Fibroblast of skin of right biceps (primary cell): ENCODE measurements around the gene JADE2.
A peak's percentile ranks its signal among the peaks of the same experiment; 100 is the strongest.
"Not testable (repeated sequence)": the region's sequence is repeated elsewhere in the genome, so short reads cannot be mapped to it uniquely, and the experiment has no call there.

ENCODE experiments used
- DNase-seq: peaks from one replicate; pipeline ENCODE4 v3.0.0-alpha.2; 2013

The JADE2 gene

GRCh38 chr5:134524826-134525682, at the start of gene JADE2:
Gene JADE2, plus strand, starts transcription at chr5:134525670. Its CDS starts 10,188 bp downstream, at chr5:134535858.
- DNase-seq: peak; percentile 76

DNA sequence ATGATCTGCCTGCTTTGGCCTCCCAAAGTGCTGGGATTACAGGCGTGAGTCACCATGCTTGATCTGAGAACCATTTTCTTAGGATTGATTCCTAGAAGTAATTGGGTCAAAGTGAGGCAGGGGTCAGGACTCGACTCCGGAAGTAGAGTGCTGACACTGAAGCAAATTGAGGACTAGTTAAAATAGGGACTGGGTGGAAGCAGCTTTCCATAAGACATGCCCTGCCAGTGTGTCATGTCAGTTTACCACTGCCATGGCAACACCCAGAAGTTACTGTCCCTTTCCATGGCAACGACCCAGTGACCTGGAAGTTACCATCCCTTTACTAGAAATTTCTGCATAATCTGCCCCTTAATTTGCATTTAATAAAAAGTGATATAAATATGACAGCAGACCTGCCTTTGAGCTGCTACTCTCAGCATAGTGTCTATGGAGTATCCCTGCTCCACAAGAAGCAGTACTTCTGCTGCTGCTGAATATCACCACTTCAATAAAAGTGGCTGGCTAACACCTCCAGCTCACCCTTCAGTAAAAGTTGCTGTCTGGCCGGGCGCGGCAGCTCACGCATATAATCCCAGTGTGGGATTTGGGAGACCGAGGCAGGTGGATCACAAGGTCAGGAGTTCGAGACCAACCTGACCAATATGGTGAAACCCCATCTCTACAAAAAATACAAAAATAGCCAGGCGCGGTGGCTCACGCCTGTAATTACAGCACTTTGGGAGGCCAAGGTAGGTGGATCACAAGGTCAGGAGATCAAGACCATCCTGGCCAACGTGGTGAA, 47.8 kb upstream of the JADE2 start:
- no peak for DNase-seq

- no peak for DNase-seq
Measured at GRCh38 chr5:134479839-134480238, 45.6 kb upstream of the JADE2 start.

GRCh38 chr5:134489227-134489944, 36.1 kb upstream of the JADE2 start:
- DNase-seq: no peak

DNA sequence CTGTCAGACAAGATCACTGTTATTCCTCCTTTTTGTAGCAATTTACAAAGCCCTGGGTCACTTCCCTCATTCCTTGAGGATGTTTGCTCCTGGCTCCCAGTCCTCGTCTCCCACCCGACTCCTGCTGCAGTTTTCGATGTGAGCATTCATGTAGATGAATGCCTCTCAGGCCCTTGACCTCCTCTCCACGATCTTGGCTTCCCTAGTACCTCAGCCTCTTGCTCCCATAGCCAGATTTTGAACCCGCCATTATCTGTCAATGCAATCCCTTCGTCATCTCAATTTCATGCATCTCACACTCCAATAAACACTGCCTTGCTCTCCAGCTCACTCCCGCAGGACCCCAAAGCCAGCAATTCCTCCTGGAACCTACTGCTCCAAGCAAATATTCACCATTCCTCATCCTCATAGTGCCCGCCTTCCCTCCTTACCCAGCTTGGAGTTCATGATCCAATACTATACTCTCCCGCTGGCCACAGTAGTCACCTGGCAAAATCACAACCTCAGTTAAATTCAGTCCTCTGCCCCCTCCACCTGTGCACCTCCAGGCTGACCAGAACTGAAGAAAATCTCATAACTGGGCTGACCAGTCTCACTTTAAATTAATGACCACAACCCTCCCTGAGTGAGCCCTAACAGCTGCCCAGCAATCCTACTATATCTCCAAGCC, 35.1 kb upstream of the JADE2 start:
- no peak for DNase-seq

GRCh38 chr5:134490925-134491271, 34.6 kb upstream of the JADE2 start:
- no peak for DNase-seq

GRCh38 chr5:134491841-134492442, 33.5 kb upstream of the JADE2 start:
- DNase-seq: no peak

- DNase-seq: no peak
Measured at GRCh38 chr5:134492568-134492967, 32.9 kb upstream of the JADE2 start.

DNA sequence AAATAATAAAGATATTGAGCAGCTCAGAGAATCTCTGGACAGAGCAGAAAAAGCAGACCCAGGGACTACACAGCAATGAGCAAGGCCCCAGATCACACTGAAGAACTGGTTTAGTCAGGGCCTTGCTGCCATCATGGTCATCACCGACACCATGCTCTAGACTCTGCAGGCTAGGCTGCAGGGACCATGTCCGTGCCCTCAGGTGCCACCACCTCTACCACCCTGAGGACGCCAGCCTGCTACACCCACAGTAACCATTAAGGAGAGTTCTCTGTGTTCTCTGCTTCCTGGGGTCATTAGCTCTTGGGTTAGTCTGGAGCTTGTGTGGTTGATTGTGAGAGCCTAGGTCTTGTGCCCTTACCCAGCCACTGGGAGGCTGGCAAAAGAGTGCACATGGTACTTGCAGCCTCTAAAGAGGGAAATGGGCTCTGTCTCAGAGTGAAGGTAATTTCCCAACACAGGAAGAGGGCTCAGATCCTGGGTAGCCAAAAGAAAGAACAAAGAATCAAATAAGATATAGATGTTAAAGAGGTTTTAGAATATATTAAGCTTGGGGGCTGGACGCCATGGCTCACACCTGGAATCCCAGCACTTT, 31.9 kb upstream of the JADE2 start:
- no peak for DNase-seq

DNA sequence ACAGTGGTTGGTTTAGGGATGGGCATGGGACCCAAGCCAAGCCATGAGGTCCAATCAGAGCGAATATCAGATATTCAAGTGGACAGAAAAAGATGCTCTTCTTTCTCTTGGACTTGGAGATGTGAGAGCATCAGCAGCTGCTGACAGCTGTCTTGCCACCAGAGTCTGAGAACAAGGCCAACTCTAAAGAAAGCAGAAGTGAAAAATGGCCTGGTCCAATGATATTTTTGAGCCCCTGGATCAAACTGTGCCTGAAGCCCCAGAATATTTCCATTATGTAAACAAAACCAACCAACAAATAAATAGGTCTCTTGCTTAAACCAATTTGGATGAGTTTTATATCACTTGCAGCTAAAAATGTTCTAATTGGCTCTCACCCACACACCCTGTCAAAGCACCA, 30.7 kb upstream of the JADE2 start:
- no peak for DNase-seq

GRCh38 chr5:134499905-134500304, 25.6 kb upstream of the JADE2 start:
- not testable (repeated sequence) for DNase-seq

- no peak for DNase-seq
Measured at GRCh38 chr5:134500699-134501430, 24.6 kb upstream of the JADE2 start.

DNA sequence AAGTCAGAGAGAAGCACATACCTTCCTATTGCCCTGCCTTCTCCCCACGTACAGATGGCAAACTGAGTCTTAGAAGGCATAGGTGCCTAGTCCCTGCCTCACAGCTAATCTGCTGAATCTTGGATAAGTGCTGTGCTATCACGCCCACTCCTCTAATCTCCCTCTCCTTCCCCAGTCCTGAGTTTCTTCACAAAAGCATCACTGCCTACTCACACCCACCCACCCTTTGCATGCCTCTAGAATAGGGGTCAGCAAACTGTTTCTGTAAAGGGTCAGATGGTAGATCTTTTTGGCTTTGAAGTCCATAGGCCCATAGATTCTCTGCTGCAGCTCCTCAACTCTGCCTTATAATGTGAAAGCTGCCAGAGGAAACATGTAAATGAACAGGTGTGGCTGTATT, 23.2 kb upstream of the JADE2 start:
- DNase-seq: no peak

DNA sequence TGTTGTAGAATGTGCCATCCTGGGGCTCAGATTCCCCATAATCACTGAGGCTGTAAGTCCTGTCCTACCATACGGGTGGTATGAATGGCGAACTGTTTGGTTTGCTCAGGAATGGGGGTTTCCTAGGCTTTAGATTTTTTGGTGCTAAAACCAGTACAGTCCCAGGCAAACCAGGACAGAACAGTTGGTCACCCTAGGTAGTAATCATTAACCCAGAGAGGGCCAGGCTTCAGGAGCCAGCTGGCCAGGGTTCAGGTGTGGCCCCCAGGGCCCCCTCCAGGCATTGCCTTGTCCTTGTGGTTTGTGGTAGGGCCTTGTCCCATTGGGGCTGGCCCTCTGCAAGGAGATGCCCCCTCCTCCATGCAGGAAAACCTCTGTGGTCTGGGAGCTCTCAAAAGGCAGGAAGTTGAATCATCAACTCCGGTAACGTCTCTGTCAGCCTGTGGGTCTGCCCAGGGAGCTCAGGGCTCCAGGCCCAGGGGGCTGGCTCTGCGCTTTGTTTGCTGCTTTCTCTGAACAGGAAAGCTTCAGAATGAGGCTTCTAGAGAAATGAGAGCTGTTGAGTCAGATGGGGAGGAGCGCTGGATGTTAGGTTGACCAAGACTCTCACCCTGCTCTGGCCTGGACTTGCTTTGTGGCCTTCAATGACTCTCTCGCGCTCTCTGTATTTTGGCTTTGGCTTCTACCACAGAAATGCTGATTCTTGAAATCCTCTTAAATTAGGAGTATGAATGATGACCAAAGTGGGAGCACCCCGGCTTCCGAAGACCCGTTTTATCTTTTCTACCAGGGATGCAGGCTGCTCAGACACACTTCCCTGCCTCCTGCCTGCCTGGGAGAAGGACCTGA, 22.2 kb upstream of the JADE2 start:
- peak; percentile 98 for DNase-seq

GRCh38 chr5:134503937-134504437, 21.5 kb upstream of the JADE2 start:
- DNase-seq: peak; percentile 63

DNA sequence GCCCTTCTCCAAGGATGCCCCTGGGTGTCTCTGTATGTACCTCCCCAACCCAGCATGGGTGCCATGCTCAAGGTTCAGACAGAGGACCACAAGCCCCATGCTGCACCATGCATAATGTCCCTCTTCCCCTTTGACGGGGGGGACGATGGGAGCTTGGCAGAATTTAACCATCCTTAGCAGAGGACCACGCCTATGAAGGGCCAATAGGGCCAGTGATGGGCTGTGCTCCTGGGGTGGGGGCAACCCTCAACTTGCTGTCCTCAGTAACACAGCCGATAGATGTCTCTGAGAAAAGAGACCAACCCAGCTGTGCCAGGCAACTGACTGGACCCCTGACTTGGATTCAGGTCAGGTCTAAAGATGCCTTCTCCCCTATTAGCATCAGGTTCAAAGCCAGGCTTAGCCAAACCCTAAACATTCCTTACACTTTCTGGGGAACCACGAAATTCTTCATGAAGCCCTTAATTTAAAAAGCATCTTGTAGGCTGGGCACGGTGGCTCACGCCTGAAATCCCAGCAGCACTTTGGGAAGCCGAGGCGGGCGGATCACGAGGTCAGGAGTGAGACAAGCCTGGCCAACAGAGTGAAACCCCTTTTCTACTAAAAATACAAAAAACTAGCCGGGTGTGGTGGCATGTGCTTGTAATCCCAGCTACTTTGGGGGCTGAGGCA, 20.7 kb upstream of the JADE2 start:
- DNase-seq: no peak

GRCh38 chr5:134506054-134507039, 19.1 kb upstream of the JADE2 start:
- no peak for DNase-seq

- no peak for DNase-seq
Measured at GRCh38 chr5:134507452-134507851, 18.0 kb upstream of the JADE2 start.
